NCI-H446 treated with DMSO at 0.1 percent for 48 hours (cell line): Measurements from ENCODE around the gene VASH2.
A peak's percentile ranks its signal among the peaks of the same experiment; 100 is the strongest.
"Not testable (repeated sequence)": the region's sequence is repeated elsewhere in the genome, so short reads cannot be mapped to it uniquely, and the experiment has no call there.

Experiments
- DNase-seq: peaks from one replicate; lab custom pipeline; 2025; lab: John Stamatoyannopoulos, UW

Gene VASH2

DNA sequence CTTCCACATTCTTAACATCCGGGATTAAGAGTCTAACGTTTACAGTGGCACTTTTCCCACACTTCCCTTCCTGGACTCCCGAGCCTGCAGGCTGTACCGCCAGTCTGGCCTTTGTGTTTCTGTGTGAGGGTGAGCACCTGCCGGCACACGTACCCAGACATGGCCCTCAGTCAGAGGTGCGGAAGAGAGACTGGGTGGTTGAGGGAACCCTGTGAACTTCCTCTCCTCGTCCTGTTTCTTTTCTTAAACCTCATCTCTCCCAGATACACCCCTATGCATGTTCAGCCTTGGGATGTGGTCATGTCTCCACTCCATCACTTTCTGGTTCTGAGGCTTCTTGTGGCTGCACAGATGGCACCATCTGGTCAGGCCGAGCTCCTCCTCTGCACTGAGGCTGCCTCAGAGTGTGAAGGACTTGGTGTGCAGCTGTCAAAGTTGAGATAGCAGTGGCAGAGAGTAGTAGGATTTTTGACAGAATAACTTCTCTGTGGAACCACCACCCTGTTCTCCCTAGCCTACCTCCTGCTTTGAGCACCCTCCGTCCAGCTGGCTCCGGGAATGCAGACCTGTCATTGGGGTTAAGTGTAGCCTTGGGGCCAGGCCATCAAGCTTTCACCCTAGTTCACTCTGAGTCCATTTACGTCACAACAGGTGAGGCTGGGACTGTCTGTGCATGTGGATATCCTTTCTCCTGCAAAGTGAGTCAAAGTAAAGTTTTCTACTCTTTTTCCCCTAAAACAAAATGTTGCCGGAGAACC lies 31.4 kb downstream of the VASH2 start:
- DNase-seq, result peak; percentile 15

DNA sequence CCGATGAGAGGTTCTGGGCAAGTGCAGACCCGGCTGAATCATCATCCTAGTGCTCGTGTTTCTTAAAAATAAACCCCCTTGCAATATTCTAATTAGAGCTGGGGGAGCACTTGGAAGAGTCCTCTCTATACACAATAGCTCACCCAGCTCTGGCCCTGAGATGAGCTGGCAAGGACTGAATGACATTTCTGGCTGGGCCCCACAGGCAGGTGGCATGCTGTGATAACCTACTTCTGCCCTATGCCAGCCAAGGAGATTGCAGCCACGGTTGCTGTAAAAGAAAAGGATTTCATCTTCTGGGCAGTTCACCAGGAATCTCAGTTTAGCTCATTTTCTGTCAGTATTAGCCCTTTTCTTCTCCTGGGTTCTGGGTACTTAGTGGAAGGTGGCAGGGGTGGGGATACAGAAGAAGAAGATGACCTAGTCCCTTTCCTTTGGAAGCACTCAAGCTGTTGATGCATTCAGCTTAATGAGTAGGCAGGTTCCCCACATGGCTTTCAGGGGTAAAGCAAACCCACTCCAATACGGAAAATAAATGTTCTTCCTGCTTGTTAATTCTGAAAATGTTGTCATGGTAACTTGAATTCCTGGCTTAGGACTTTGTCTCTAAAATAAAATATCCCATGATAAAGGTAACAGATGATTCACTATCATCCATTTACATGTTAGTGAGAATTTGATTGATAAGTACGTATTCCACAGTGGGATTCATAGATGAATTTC lies 32.2 kb downstream of the VASH2 start:
- DNase-seq, result peak; percentile 17

DNA sequence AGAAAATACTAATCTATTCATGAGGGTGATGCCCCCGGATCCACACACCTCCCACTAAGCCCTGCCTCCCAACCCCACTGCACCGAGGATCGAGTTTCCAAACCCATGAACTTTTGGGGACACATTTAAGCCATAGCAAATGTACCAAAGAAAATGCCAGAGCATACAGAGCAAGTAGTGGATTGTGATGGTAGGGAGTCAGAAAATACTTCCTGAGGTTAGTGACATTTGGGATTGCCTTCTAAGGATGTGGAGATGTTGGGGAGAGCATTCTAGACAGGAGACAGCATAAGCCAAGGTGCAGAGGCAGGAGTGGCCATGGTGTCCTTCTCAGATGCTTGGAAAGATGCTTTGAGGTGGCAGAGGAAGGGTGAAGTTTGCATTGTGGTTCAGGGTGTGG lies 33.1 kb downstream of the VASH2 start:
- DNase-seq, result no peak

DNA sequence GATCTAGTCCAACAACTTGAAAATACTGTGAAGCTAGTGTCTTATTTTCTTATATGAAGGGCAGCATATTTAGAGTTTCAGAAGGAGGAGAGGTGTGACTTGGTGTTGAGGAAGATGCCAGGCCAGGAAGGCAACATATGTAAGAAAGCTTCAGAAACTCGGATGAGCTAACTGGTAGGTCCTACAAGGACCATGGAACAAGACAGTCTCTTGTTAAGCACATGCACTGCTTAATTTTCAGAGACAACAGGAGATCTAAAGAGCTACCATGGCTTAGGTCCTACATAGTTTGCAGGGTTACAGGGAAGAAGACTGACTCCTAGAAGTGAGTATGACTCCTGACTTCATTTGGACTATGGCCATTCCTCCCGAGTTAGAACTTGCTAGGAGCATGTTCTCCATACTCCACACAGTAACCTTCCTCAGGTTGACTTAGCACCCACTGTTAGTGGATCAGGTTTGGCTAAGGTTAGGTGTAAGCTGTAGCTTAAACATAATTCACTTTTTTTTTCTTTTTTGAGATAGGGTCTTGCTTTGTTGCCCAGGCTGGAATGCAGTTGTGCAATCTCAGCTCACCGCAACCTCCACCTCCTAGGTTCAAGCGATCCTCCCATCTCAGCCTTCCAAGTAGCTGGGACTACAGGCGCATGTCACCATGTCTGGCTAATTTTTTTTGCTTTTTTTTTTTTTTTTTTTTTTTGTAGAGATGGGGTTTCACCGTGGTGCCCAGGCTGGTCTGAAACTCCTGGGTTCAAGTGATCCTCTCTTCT lies 34.4 kb downstream of the VASH2 start:
- no peak for DNase-seq

DNA sequence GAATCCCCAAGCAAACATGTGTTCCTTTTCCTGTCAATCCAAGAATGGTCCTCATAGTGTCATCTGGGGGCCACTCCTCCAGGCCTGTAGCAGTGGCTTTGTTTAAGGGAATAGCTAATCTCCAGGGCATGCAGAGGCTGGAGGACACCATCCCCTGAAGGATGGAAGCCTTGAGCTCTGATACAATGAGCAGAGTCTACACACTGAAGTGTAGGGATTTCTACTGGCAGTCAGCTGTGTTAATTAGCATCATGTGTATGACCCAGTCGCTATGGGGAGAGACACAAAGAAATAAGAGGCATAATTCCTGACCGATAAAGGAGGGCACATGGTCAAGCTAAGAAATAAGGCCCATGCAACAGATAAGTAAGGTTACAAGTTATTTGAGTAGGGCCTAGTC lies 36.2 kb downstream of the VASH2 start:
- DNase-seq, result no peak

DNA sequence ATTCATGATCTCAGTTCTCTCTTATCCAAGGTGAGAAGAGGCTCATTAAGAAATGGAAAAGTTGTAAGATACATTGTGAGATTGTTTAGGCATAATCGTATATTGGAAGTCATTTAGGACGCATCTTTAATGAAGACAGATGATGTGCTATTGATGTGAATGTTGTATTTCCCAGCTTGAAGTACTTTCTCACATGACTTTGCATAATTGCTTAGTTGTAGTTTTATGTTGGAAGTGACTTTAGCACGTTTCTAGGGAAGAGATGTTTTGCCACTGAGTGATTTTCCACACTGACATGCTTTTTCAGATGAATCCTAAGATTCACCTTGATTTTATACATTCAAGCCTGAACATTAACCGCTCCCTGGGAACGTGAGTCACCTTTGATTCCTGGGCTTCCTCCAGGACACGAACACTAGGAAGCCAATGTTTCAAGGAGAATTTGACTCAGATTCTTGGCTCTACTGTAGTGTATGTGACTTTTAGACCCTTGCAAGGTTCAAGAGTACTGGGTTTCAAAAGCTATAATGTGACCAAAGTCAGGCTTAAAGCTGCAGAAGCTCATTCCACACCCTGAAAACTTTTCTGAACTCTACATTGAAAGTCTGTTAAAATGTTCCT lies 37.5 kb downstream of the VASH2 start:
- no peak for DNase-seq

DNA sequence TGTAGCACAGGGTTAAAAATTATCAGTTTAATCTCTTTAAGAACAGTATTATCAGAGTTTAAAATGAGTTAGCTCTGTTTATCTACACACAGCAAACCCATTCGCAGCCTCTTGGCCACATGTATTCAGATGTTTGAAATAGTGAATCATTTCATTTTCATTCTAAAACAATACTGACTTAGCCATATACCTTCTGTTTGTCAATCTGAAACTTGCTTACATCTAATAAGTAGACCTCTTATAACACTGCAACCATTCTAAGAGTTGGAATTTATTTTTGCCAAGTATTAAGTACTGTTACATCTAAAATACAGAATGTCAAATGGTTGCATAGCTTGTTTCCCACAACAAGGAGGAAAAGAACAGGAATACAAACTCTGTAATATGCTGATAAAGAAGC lies 39.9 kb downstream of the VASH2 start:
- no peak for DNase-seq

DNA sequence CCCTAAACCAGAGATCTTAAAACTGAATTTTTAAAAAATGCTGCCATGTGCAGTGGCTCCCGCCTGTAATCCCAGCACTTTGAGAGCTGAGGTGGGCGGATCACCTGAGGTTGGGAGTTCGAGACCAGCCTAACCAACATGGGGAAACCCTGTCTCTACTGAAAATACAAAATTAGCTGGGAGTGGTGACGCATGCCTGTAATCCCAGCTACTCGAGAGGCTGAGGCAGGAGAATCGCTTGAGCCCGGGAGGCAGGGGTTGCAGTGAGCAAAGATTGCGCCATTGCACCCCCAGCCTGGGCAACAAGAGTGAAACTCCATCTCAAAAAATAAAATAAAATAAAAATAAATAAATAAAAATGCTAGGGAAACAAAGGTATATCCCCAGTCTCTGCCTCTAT lies 43.6 kb downstream of the VASH2 start:
- DNase-seq, result not testable (repeated sequence)

DNA sequence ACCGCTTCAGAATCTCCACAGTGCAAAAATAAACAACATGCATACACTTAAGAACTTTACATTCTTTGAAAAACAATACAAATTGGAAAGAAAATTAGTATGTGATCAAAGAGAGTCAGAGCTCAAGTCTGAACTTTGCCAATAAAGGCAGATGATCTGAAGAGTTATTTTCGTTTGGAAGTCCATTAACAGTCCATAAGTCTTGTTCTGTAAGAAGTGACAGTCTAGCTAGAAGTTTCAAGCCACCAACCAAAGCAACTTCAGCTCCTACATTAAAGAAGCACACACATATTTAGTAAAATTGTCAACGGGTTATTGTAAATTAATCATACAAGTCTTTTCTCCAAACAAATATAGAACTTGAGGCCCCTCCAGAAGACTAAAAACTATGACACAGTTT lies 44.6 kb downstream of the VASH2 start:
- no peak for DNase-seq

DNA sequence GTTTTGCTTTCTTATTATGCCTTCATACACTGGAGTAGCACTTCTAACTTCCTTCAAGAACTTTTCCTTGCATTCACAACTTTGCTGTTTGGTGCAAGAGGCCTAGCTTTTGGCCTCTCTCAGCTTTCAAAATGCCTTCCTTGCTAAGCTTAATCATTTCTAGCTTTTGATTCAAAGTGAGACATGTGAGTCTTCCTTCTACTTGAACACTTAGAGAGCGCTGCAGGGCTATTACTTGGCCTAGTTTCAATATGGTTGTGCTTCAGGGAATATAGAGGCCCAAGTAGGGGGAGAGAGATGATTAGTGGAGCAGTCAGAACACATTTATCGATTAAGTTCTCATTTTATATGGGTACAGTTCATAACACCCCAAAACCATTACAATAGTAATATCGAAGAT lies 52.9 kb downstream of the VASH2 start:
- DNase-seq, result no peak

DNA sequence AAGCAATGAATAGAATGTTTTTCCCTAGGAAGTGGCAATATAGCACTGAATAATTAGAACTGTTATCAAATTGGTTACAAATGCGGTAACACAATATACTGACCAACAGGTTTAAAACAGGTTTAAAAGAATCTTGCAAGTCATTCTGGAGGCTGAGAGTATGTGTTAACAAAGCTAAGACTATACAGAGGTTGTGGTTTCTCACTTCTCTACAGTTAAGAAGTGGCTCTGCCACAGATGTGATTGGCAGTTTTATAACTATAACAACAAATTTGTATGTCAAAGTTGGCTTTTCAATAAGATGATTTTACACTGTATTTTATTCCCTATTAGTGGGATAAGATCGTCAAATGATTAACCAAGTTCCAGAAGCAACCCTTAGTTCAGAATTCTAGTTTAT lies 58.2 kb downstream of the VASH2 start:
- no peak for DNase-seq

DNA sequence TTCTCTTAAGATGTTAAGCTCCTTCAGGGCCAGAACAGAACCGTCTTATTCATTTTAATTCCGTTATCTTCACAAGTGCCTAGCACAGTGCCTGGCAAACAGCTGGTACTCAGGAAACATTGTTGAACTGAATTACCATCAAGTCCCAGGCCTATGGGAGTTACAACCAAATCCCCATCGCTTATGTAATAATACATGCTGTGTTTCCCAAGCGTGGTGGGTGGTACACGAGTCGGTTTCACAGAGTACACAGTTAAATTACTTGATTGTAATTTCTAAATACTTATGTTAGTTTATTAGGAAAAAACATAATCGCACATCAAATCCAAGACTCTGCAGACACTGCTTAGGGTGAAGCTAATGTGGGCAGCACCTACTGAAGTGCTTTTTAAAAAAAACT lies 64.3 kb downstream of the VASH2 start:
- no peak for DNase-seq

DNA sequence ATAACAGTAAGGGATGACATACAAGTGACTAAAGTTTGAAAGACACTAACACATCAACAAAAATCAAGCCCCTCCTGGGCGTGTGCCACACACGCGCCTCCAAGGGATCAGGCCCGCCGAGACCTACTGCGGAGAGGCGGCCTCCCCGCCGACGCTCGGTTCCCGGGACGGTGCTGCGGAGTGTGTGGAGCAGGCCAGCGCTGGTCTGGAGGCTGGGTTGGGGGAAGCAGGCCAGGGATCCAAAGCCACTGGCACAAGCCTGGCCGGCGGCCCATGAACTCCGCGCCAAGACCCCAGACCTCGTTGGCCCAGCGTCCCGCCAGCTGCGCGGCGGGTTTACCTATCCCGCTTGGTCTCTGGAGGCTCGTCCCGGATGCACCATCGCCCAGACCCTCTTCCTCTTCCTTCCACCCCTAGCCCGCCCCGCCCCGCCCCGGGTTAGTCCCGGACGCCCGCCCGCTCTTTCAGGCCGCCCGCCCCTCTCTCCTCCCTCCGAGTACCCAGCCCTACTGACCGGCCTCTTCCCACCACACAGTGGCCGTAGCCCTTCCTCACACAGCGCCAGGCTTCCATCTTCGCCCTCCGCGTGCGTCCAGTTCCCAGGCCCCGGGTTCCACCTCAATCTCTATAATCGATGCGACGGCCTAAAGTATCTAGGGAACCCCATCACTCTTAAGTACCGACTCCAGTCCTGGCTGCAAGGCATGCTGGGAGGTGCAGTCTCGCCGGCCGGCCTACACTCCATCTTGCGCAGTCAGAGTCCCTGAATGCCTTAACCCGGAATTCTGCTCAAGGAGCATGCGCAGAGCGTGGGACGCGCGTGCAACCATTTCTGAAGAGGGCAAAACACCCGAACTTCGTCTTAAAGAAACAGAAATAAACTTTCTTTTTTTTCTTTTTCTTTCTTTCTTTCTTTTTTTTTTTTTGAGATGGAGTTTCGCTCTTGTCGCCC lies 65.0 kb downstream of the VASH2 start, which contains the start of gene ANGEL2:
Gene ANGEL2, minus strand, starts transcription at position 769 of the 952 bp plus-strand sequence. Its CDS starts 196 bp downstream, at position 573.
- DNase-seq, result peak; percentile 95

DNA sequence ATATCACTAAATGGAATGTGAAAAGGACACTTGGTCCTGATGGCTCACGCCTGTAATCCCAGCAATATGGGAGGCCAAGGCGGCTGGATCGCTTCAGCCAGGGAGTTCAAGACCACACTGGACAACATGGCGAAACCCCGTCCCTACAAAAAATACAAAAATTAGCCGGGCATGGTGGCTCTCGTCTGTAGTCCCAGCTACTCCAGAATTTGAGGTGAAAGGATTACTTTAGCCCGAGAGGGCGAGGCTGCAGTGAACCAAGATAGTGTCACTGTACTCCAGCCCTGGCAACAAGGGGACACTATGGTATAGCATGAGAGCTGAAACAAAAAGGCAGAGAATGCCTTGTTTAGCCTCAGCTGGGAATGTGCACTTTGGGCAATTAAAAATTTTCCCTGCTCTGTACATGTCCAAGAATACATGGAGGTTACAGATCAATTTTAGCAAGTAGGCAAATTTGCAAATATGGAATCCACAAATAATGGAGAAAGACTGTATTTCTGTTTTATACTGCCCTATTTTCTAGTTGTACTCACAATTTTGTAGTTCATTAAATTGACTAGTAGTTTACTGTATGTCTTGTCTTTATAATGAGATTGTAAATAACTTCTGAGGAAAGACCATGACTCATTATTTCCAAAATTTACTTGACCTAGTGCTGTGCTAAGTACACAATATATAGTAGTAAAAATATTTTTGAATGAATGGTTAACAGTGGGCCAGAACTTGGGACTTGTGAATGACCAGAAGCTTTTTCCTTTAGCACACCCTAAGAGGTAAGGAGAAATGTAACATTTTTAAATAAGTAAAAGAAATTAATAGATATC lies 67.3 kb downstream of the VASH2 start:
- no peak for DNase-seq

DNA sequence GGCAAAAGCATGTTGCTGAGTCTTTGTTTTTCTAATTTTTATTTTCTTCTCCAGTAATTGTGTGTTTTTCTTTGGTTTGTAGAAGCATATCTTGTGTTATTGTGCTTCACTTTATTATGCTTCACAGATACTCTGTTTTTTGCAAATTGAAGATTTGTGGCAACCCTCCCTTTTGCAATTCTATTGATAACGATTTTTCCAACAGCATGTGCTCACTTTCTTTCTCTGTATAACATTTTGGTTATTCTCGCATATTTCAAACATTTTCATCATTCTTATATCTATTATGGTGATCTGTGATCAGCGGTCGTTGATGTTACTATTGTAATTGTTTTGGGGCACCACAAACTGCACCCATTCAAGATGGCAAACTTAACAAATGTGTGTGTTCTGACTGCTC lies 69.1 kb downstream of the VASH2 start:
- no peak for DNase-seq

DNA sequence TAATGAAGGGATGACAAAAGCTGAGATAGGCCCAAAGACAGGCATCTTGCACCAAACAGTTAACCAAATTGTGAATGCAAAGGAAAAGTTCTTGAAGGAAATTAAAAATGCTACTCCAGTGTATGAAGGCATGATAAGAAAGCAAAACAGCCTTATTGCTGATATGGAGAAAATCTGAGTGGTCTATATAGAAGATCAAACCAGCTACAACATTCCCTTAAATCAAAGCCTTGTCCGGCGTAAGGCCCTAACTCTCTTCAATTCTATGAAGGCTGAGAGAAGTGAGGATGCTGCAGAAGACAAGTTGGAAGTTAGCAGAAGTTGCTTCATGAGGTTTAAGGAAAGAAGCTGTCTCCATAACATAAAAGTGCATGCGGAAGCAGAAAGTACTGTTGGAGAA lies 69.7 kb downstream of the VASH2 start:
- DNase-seq, result no peak

DNA sequence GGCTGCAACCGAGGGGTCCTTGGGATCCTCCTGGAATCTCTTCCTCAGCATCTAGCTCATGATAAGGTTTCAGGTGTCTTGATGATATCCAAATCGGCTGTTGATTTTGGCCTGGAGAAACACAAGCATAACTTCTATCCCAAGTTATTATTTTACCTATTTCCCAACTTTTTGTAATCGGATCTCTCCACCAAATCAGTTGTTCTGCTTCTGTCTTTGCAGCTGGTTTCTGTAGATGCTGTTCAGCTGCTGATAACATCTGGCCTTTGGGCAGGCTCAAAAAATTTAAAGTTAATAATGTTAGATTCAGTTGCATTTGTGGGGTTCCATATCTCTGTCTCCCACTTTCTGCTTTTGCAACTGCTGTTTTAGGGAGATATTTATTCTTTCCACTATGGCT lies 76.7 kb downstream of the VASH2 start:
- DNase-seq, result not testable (repeated sequence)

DNA sequence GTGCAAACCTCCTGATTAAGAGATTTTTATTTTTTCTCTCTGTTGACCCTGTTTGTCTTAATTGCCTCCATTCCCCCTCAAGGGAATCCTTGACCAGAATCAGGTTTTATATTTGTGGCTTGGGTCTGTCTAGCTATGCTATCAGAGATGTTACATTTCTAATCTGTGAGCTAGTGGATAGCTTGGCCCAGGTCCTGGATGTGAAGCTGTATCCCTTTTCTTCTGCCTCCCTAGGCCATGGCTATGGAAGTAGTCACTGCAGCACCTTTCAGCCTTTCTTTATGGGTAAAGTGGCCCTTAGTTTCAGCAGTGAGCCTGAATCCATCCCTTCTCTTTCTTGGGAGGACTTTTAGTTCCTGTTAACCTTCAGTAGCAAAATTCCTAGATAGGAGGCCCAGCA lies 82.3 kb downstream of the VASH2 start:
- DNase-seq, result no peak

DNA sequence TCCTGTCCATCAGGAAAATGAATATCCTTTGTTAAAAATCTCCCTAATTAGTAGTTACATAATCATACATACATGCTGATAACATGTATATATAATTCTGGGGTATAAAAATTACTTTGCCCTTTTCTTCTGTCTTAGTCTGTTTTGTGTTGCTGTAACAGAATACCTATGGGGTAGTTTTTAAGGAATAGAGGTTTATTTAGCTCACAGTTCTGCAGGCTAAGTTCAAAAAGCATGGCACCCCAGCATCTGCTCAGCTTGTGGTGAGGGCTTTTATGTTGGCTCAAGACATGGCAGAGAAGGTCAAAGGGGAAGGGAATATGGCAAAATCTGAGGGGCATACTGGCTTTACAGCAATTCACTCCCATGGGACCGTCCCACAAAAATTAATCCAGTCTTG lies 84.4 kb downstream of the VASH2 start:
- DNase-seq, result no peak

DNA sequence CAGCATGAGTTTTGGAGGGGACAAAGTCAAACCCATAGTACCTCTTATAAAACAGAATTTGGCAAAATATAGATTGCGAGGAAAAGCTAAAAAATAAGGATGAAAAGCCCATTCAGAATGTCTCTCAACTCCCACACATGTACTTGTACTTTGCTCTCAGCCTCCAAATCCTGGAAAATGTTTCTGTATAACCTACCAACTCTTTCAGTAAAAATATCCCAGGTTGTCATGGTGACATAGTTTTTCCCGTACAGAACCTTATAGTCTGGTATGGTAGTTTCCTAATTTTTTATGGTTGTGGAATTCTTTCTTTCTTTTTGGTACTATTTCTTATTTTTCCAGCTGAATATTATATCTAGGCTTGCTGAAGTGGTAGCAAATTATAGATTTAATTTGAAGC lies 85.2 kb downstream of the VASH2 start:
- DNase-seq, result no peak
